Glomerular visceral epithelial cell (primary cell): ENCODE measurements around the gene ITGB4.
A peak's percentile ranks its signal among the peaks of the same experiment; 100 is the strongest.
"Not testable (repeated sequence)": the region's sequence is repeated elsewhere in the genome, so short reads cannot be mapped to it uniquely, and the experiment has no call there.

Source experiments
- DNase-seq: peaks from one replicate; pipeline ENCODE4 v3.0.0-alpha.2; 2016; ENCODE audit errors: extremely low spot score

The ITGB4 gene

GRCh38 chr17:75752802-75753513 is 31.7 kb downstream of the ITGB4 start:
- no peak for DNase-seq

GRCh38 chr17:75753514-75754377 is 32.5 kb downstream of the ITGB4 start:
- peak; percentile 59 for DNase-seq

GRCh38 chr17:75754378-75755204 is 33.3 kb downstream of the ITGB4 start:
- DNase-seq: no peak

GRCh38 chr17:75755205-75755901 is 34.1 kb downstream of the ITGB4 start:
- DNase-seq: no peak

- no peak for DNase-seq
These were observed 34.7 kb downstream of the ITGB4 start for GRCh38 chr17:75755990-75756389.

- DNase-seq: no peak
These were observed 35.3 kb downstream of the ITGB4 start for GRCh38 chr17:75756451-75757085.

- DNase-seq: no peak
These were observed 35.9 kb downstream of the ITGB4 start for GRCh38 chr17:75757086-75757681.

GRCh38 chr17:75758131-75758905 is 37.1 kb downstream of the ITGB4 start:
- DNase-seq: no peak

- DNase-seq: no peak
These were observed 38.2 kb downstream of the ITGB4 start for GRCh38 chr17:75759457-75759856.

- DNase-seq: not testable (repeated sequence)
These were observed 38.9 kb downstream of the ITGB4 start for GRCh38 chr17:75759978-75760640.

- DNase-seq: no peak
These were observed 41.4 kb downstream of the ITGB4 start for GRCh38 chr17:75762513-75763268.

- DNase-seq: no peak
These were observed 42.0 kb downstream of the ITGB4 start for GRCh38 chr17:75763269-75763607.

GRCh38 chr17:75763613-75764416 is 42.6 kb downstream of the ITGB4 start:
- no peak for DNase-seq

- DNase-seq: no peak
These were observed 43.1 kb downstream of the ITGB4 start for GRCh38 chr17:75764417-75764710.

GRCh38 chr17:75764711-75765421 is 43.6 kb downstream of the ITGB4 start, which contains the start of gene GALK1:
TSS of gene GALK1 (minus strand) at chr17:75765192. CDS start at chr17:75765136, 56 bp downstream.
- peak; percentile 65 for DNase-seq

- DNase-seq: no peak
These were observed 44.7 kb downstream of the ITGB4 start for GRCh38 chr17:75765981-75766380.

- DNase-seq: no peak
These were observed 46.6 kb downstream of the ITGB4 start for GRCh38 chr17:75767881-75768280.
